H1 (cell line): Measurements from ENCODE around the gene TRHDE. TPM values are rescaled to one million over a fixed set of nuclear protein-coding genes. Genes with fewer than 3 reads are reported as not detected.

Source experiments
- CTCF ChIA-PET: fragments of 300-600 bp; sonication (Branson Sonifier 250); formaldehyde crosslinking; loops from one replicate; lab custom pipeline; 2021; ENCODE audit not compliant: partially characterized antibody; lab: Charles Lee
- POLR2A ChIA-PET: fragments of 300-600 bp; sonication (Branson Sonifier 250); formaldehyde crosslinking; loops from one replicate; lab custom pipeline; 2021; ENCODE audit warnings: inconsistent platforms; ENCODE audit not compliant: partially characterized antibody; lab: Charles Lee
- DNase-seq, 2 experiments: peaks; one replicate each; pipeline versions ENCODE4 v3.0.0 to v3.0.0-alpha.2; 2010 to 2022; ENCODE audit warnings: low spot score in 2 of 2, low read depth in 1 of 2, mixed read lengths in 1 of 2
- FAIRE-seq: peaks from 2 replicates; lab custom pipeline; 2011; peaks lifted over from hg19 to GRCh38; lab: Jason Lieb, UNC
- H2AFZ ChIP-seq: 2 replicates; pipeline ENCODE4 v1.8.1; 2012; ENCODE audit warnings: low read length, inconsistent platforms
- H2AK5ac ChIP-seq: 2 replicates; pipeline ENCODE4 v1.6.1; 2013; ENCODE audit warnings: low read depth, low read length
- H2BK120ac ChIP-seq: replicated peaks from 2 replicates; pipeline ENCODE3; 2013; ENCODE audit warnings: low read depth, low read length, inconsistent platforms
- H2BK12ac ChIP-seq: 2 replicates; pipeline ENCODE4 v1.6.1; 2013; ENCODE audit warnings: low read depth, low read length
- H2BK15ac ChIP-seq: 2 replicates; pipeline ENCODE4 v1.6.1; 2013; ENCODE audit warnings: low read length
- H2BK20ac ChIP-seq: 2 replicates; pipeline ENCODE4 v1.6.1; 2013; ENCODE audit warnings: low read length
- H2BK5ac ChIP-seq: 2 replicates; pipeline ENCODE4 v1.6.1; 2013; ENCODE audit warnings: low read depth, low read length
- H3K14ac ChIP-seq: 2 replicates; pipeline ENCODE4 v1.6.1; 2013; ENCODE audit warnings: inconsistent platforms; ENCODE audit not compliant: insufficient read length
- H3K18ac ChIP-seq: 2 replicates; pipeline ENCODE4 v1.6.1; 2013; ENCODE audit warnings: low read length; ENCODE audit errors: extremely low read depth
- H3K23ac ChIP-seq: 2 replicates; pipeline ENCODE4 v1.6.1; 2013; ENCODE audit warnings: inconsistent platforms; ENCODE audit not compliant: insufficient read length
- H3K23me2 ChIP-seq: 2 replicates; pipeline ENCODE4 v1.6.1; 2013; ENCODE audit warnings: low read depth, low read length
- H3K27ac ChIP-seq: 2 replicates; pipeline ENCODE4 v1.6.1; 2011; ENCODE audit warnings: low read depth, low read length, inconsistent platforms
- H3K27me3 ChIP-seq, 4 experiments: replicated peaks in 1 of 4; 1 replicate in 1 of 4; 2 replicates in 3 of 4; pipeline versions ENCODE4 v1.6.1 to v1.8.1; 2011 to 2013; ENCODE audit warnings: low read length in 3 of 4, mild to moderate bottlenecking in 3 of 4, inconsistent platforms in 2 of 4, mixed read lengths in 2 of 4, moderate library complexity in 1 of 4; ENCODE audit not compliant: control insufficient read depth in 3 of 4, insufficient read depth in 3 of 4; ENCODE audit errors: extremely low read depth in 1 of 4
- H3K36me3 ChIP-seq, 4 experiments: 2 replicates each; pipeline versions ENCODE4 v1.6.1 to v1.8.1; 2011 to 2013; ENCODE audit warnings: mild to moderate bottlenecking in 4 of 4, low read length in 3 of 4, moderate library complexity in 2 of 4, control low read depth in 1 of 4, inconsistent platforms in 1 of 4; ENCODE audit not compliant: insufficient read depth in 4 of 4, control insufficient read depth in 2 of 4
- H3K4ac ChIP-seq: replicated peaks from 2 replicates; pipeline ENCODE3; 2013; ENCODE audit warnings: low read length, low read depth, mixed read lengths, inconsistent platforms; ENCODE audit not compliant: insufficient read length
- H3K4me1 ChIP-seq, 4 experiments: replicated peaks in 1 of 4; 1 replicate in 1 of 4; 2 replicates in 3 of 4; pipeline versions ENCODE4 v1.6.1 to v1.8.1; 2011 to 2013; ENCODE audit warnings: low read length in 3 of 4, inconsistent platforms in 2 of 4, mixed read lengths in 1 of 4; ENCODE audit not compliant: insufficient read depth in 4 of 4, control insufficient read depth in 3 of 4
- H3K4me2 ChIP-seq, 2 experiments: 2 replicates each; pipeline versions ENCODE4 v1.6.1 to v1.8.1; 2011 to 2013; ENCODE audit warnings: low read depth in 2 of 2, low read length in 2 of 2, control low read depth in 1 of 2, inconsistent platforms in 1 of 2, mild to moderate bottlenecking in 1 of 2; ENCODE audit not compliant: insufficient read depth in 1 of 2
- H3K4me3 ChIP-seq, 4 experiments: fragments of 200-600, 300-600 bp in 1 of 4; sonication (generic), shearing (Covaris generic), sonication (Bioruptor Twin) in 1 of 4; 2 replicates each; pipeline versions ENCODE4 v1.5.1 to v1.8.1; 2011 to 2016; ENCODE audit warnings: low read length in 4 of 4, low read depth in 3 of 4, control low read depth in 2 of 4, inconsistent platforms in 2 of 4, mild to moderate bottlenecking in 2 of 4, mixed read lengths in 1 of 4, moderate library complexity in 1 of 4; ENCODE audit not compliant: insufficient read depth in 2 of 4; ENCODE audit errors: extremely low read depth in 1 of 4
- H3K56ac ChIP-seq: replicated peaks from 2 replicates; pipeline ENCODE3; 2013; ENCODE audit warnings: low read depth, mild to moderate bottlenecking, mixed read lengths, low read length, inconsistent platforms; ENCODE audit not compliant: insufficient read length
- H3K79me1 ChIP-seq: 2 replicates; pipeline ENCODE4 v1.6.1; 2013; ENCODE audit warnings: low read depth, low read length, control low read depth
- H3K79me2 ChIP-seq, 2 experiments: 2 replicates each; pipeline versions ENCODE4 v1.6.1 to v1.8.1; 2012 to 2013; ENCODE audit warnings: low read length in 2 of 2, mild to moderate bottlenecking in 2 of 2, inconsistent platforms in 1 of 2; ENCODE audit not compliant: insufficient read depth in 2 of 2, control insufficient read depth in 1 of 2
- H3K9ac ChIP-seq, 4 experiments: replicated peaks in 1 of 4; 1 replicate in 1 of 4; 2 replicates in 3 of 4; pipeline versions ENCODE4 v1.6.1 to v1.8.1; 2011 to 2013; ENCODE audit warnings: low read depth in 3 of 4, low read length in 3 of 4, control low read depth in 2 of 4, mild to moderate bottlenecking in 2 of 4, moderate library complexity in 2 of 4, inconsistent platforms in 1 of 4; ENCODE audit errors: extremely low read depth in 1 of 4
- H3K9me3 ChIP-seq, 2 experiments: 2 replicates each; pipeline versions ENCODE4 v1.6.1 to v1.8.1; 2012 to 2013; ENCODE audit warnings: mild to moderate bottlenecking in 2 of 2, moderate library complexity in 2 of 2, control low read depth in 1 of 2, inconsistent platforms in 1 of 2, low read depth in 1 of 2, low read length in 1 of 2, mixed read lengths in 1 of 2; ENCODE audit not compliant: insufficient read depth in 2 of 2
- H4K20me1 ChIP-seq, 2 experiments: replicated peaks in 1 of 2; 2 replicates each; pipeline versions ENCODE3 to v1.8.1; 2011 to 2013; ENCODE audit warnings: inconsistent platforms in 2 of 2, low read length in 2 of 2, mild to moderate bottlenecking in 1 of 2; ENCODE audit not compliant: insufficient read depth in 2 of 2, control insufficient read depth in 1 of 2
- H4K5ac ChIP-seq: 2 replicates; pipeline ENCODE4 v1.6.1; 2013; ENCODE audit warnings: low read length, low read depth, mixed read lengths, inconsistent platforms; ENCODE audit not compliant: insufficient read length
- H4K8ac ChIP-seq: 2 replicates; pipeline ENCODE4 v1.8.0; 2013; ENCODE audit warnings: mild to moderate bottlenecking, moderate library complexity, low read length, inconsistent platforms; ENCODE audit not compliant: insufficient read depth; ENCODE audit errors: extremely low read depth
- H4K91ac ChIP-seq: replicated peaks from 2 replicates; pipeline ENCODE3; 2013; ENCODE audit warnings: low read length, mixed read lengths, inconsistent platforms; ENCODE audit not compliant: insufficient read length
- SP4 ChIP-seq: IDR thresholded peaks from 2 replicates; pipeline ENCODE4 v1.6.1; 2012; ENCODE audit warnings: low read length, inconsistent platforms
- WGBS, 2 experiments: shearing (Covaris generic) in 1 of 2; methylation state at CpG; one replicate each; pipeline versions ENCODE4 v1.1.6 to v1.1.7; 2013 to 2015; ENCODE audit warnings: low lambda C conversion rate in 2 of 2, mixed read lengths in 2 of 2, inconsistent platforms in 1 of 2, low coverage in 1 of 2, missing lambda C conversion rate in 1 of 2; ENCODE audit not compliant: insufficient replicate concordance in 2 of 2, insufficient coverage in 1 of 2, insufficient read length in 1 of 2; ENCODE audit errors: extremely low coverage in 1 of 2, missing lambda C conversion rate in 1 of 2; 5-methylcytosine and 5-hydroxymethylcytosine counted together
- polyA plus RNA-seq, 7 experiments: library from polyadenylated mRNA; depleted of rRNA in 3 of 7; stranded (reverse) in 5 of 7; unstranded in 2 of 7; fragments of >200 nt in 5 of 7; fragments of 200-250 nt in 2 of 7; gene quantifications; 1 replicate in 5 of 7; 2 replicates in 1 of 7; 4 replicates in 1 of 7; pipeline versions ENCODE4 v1.2.1 to v1.2.3, GENCODE V29; 2011 to 2013; ENCODE audit warnings: missing spikeins in 2 of 7, mixed read lengths in 2 of 7
- total RNA-seq: library from RNA; stranded (reverse); fragmentation: NEBNext Ultra II Directional; extraction: Animal tissue kit (Norgen Biotek cat#: 25700); gene quantifications from 2 replicates; pipeline ENCODE4 v1.2.1, GENCODE V29; 2021

TRHDE gene
- total and polyA plus RNA-seq, 2 of the 8 experiments (the other 6 are each of a cell fraction or from before 2014, with no cell fraction given) = 1.3 to 5.0 TPM

DNA sequence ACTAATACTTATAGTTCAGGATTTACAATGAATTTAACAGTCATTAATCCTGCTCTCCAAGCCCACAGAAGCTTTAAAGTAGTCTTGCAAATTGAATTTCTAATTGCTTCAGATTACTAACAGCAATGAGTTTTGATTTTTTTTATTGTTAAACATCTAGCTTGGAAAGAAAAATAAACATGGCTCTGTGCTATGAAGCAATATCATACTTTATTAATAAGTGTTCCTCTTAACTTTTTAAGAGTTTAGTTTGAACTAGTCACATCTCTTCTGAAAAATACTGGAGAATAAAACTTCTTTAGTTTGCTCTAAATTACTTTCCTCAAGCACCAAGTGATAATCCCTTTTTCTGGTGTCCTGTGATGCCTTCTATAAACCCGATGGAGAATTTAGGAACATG lies 250.2 kb downstream of the TRHDE start:
- POLR2A ChIA-PET = no interaction called here
- no peaks in the 10 kb centered on the region for H3K79me1 ChIP-seq
- TF ChIP-seq SP4 = no peak
- TF ChIP-seq, all 59 proteins: peak for 0
- 88% methylated on average over 1 of the region's 1 CpG; no CpG with 5 or more reads in 1 of the 2 experiments for WGBS, 2 experiments
- FAIRE-seq (no peak), DNase-seq (no peak)
- H3K56ac ChIP-seq = no peak overlapping the region
- no peak overlapping the region for H4K91ac ChIP-seq
- H3K9ac ChIP-seq = no peak overlapping the region
- H2BK15ac ChIP-seq = no peak overlapping the region
- H3K4ac ChIP-seq = no peak overlapping the region
- H2BK12ac ChIP-seq = no peak overlapping the region
- CTCF ChIA-PET = no interaction called here
- H3K14ac ChIP-seq = no peak overlapping the region
- H3K36me3 ChIP-seq = no peaks in the 10 kb centered on the region
- H3K27ac ChIP-seq = no peak overlapping the region
- no peaks in the 10 kb centered on the region for H4K20me1 ChIP-seq
- no peaks in the 10 kb centered on the region for H3K4me1 ChIP-seq
- no peaks in the 10 kb centered on the region for H3K23me2 ChIP-seq
- no peak overlapping the region for H2BK20ac ChIP-seq
- H4K8ac ChIP-seq = no peak overlapping the region
- no peak overlapping the region for H2BK120ac ChIP-seq
- H3K9me3 ChIP-seq = peaks cover 0 to 4% of the 10 kb centered on the region in 2 experiments; a peak in 1 of 4 replicates
- H3K18ac ChIP-seq = no peak overlapping the region
- no peak overlapping the region for H3K23ac ChIP-seq
- no peaks in the 10 kb centered on the region for H3K79me2 ChIP-seq
- H3K4me3 ChIP-seq = no peak overlapping the region
- H3K27me3 ChIP-seq = no peaks in the 10 kb centered on the region
- no peak overlapping the region for H2BK5ac ChIP-seq
- no peak overlapping the region for H4K5ac ChIP-seq
- no peak overlapping the region for H2AK5ac ChIP-seq
- H3K4me2 ChIP-seq = no peak overlapping the region
- H2AFZ ChIP-seq = no peak overlapping the region
